ENCODE data around the gene ANO1. TPM values are rescaled to one million over a fixed set of nuclear protein-coding genes. Genes with fewer than 3 reads are reported as not detected.

ANO1 gene
- total RNA-seq, 1 experiment from 2014 or later = 10.9 TPM

GRCh38 chr11:70103256-70103975 is 25.3 kb downstream of the ANO1 start:
- WGBS (ENCODE audit: extremely low coverage, insufficient read length, low lambda C conversion rate) = no CpG with 5 or more reads among the region's 25 CpGs
- Mint-ChIP-seq H3K36me3 (ENCODE audit: insufficient read depth in 1 of 3, low read depth in 3 of 3) (no peaks in the 10 kb centered on the region; a peak in 1 of 7 replicates), H3K9me3 (no peaks in the 10 kb centered on the region; a peak in 2 of 5 replicates), H3K27ac (peak overlapping the region in 1 of 3 experiments; percentile 39; a peak in 2 of 7 replicates), H3K27me3 (ENCODE audit: low read depth) (peaks cover 2% of the 10 kb centered on the region), H3K4me3 (no peak overlapping the region), H3K4me1 (peaks cover 31% of the 10 kb centered on the region in 2 experiments)
- no peaks in the 10 kb centered on the region for H3K9me3 ChIP-seq (ENCODE audit: control insufficient read depth, low read depth, low read length)
- H3K14ac ChIP-seq (ENCODE audit: insufficient read depth, low read length) = no peak overlapping the region
- no peaks in the 10 kb centered on the region for H3K27me3 ChIP-seq (ENCODE audit: insufficient read depth, low read length)
- H4K5ac ChIP-seq (ENCODE audit: insufficient read length, low read depth, low read length) = no peak overlapping the region
- no peaks in the 10 kb centered on the region for H4K20me1 ChIP-seq (ENCODE audit: control insufficient read depth, insufficient read depth, insufficient read length)
- no peak overlapping the region for H4K8ac ChIP-seq (replicated peaks; ENCODE audit: insufficient read length, low read depth, low read length)
- no peak overlapping the region for H3K56ac ChIP-seq (ENCODE audit: insufficient read length, low read depth, low read length)
- no peaks in the 10 kb centered on the region for H3K23me2 ChIP-seq (ENCODE audit: insufficient read length, low read depth, low read length, poor library complexity, severe bottlenecking)
- H3K79me2 ChIP-seq (ENCODE audit: insufficient read depth, low read length) = no peaks in the 10 kb centered on the region
- no peak overlapping the region for H3K9ac ChIP-seq (ENCODE audit: extremely low read depth, insufficient read length, low read length)
- H2BK20ac ChIP-seq (ENCODE audit: low read depth, low read length, poor library complexity, severe bottlenecking) = no peak overlapping the region
- H2BK15ac ChIP-seq (ENCODE audit: low read depth, low read length) = no peak overlapping the region
- H3K4ac ChIP-seq (ENCODE audit: low read depth, low read length) = no peak overlapping the region
- H2BK5ac ChIP-seq (ENCODE audit: insufficient read length, low read length) = no peak overlapping the region
- no peak overlapping the region for H2AFZ ChIP-seq (ENCODE audit: low read length)
- no peak overlapping the region for H2BK120ac ChIP-seq (ENCODE audit: low read depth, low read length, poor library complexity, severe bottlenecking)
- no peak overlapping the region for H3K27ac ChIP-seq (ENCODE audit: insufficient read length, low read depth, low read length)
- no peaks in the 10 kb centered on the region for H3K79me1 ChIP-seq (ENCODE audit: insufficient read depth, low read depth, low read length, poor library complexity, severe bottlenecking)
- no peak for DNase-seq
- no peak overlapping the region for H3K18ac ChIP-seq (ENCODE audit: insufficient read length, low read depth, low read length)
- H2AK5ac ChIP-seq (ENCODE audit: insufficient read length, low read length) = no peak overlapping the region
- no peaks in the 10 kb centered on the region for H3K4me1 ChIP-seq (ENCODE audit: insufficient read depth, low read length)
- H2BK12ac ChIP-seq (ENCODE audit: insufficient read length, low read depth, low read length) = no peak overlapping the region
- TF ChIP-seq CTCF (conservative IDR thresholded peaks at IDR 0.05) = no peak
- H3T11ph ChIP-seq (ENCODE audit: low read length) = no peak overlapping the region
- H4K91ac ChIP-seq (ENCODE audit: insufficient read length, low read depth, low read length) = no peak overlapping the region
- no peak overlapping the region for H3K23ac ChIP-seq (ENCODE audit: insufficient read length, low read depth, low read length)
- H3K4me2 ChIP-seq (ENCODE audit: insufficient read depth, insufficient read length, low read length) = no peak overlapping the region

Data from H9 (cell line).